Endothelial cell of umbilical vein (primary cell): Measurements from ENCODE around the gene XYLT1. TPM values are rescaled to one million over a fixed set of nuclear protein-coding genes. Genes with fewer than 3 reads are reported as not detected.

Experiments used
- BruUV-seq: library from RNA; stranded (reverse); fragments of 400-500 nt; replicated peaks from 2 replicates; lab custom pipeline; 2021; lab: Mats Ljungman, UMichigan
- CTCF ChIA-PET: fragments of 300-600, 350-600 bp; sonication (Branson Sonifier 250); formaldehyde crosslinking; loops from one replicate; lab custom pipeline; 2021; ENCODE audit warnings: antibody characterized with exemption, inconsistent platforms; lab: Charles Lee
- POLR2A ChIA-PET: fragments of 300-600, 350-600 bp; sonication (Branson Sonifier 250); formaldehyde crosslinking; loops from one replicate; lab custom pipeline; 2021; ENCODE audit warnings: antibody characterized with exemption, inconsistent platforms; lab: Charles Lee
- DNase-seq: peaks from one replicate; pipeline ENCODE4 v3.0.0-alpha.2; 2011; ENCODE audit warnings: low read depth, low spot score
- FAIRE-seq: peaks from 2 replicates; lab custom pipeline; 2011; peaks lifted over from hg19 to GRCh38; lab: Jason Lieb, UNC
- H2AFZ ChIP-seq: 2 replicates; pipeline ENCODE4 v1.6.0; 2012; ENCODE audit warnings: low read depth, low read length, control low read depth, inconsistent platforms
- H3K27ac ChIP-seq: 2 replicates; pipeline ENCODE4 v1.5.1; 2011; ENCODE audit warnings: low read depth, mild to moderate bottlenecking, control low read depth, low read length, moderate library complexity; ENCODE audit not compliant: insufficient read depth
- H3K27me3 ChIP-seq, 2 experiments: 2 replicates each; pipeline versions ENCODE4 v1.6.0 to v1.6.1; 2011; ENCODE audit warnings: low read length in 2 of 2, mixed read lengths in 1 of 2; ENCODE audit not compliant: control insufficient read depth in 2 of 2, insufficient read depth in 2 of 2
- H3K36me3 ChIP-seq, 2 experiments: 2 replicates in 1 of 2; 3 replicates in 1 of 2; pipeline ENCODE4 v1.5.1; 2011; ENCODE audit warnings: low read length in 2 of 2, mild to moderate bottlenecking in 1 of 2, moderate library complexity in 1 of 2; ENCODE audit not compliant: control insufficient read depth in 2 of 2, insufficient read depth in 2 of 2; ENCODE audit errors: extremely low read depth in 1 of 2
- H3K4me1 ChIP-seq: 3 replicates; pipeline ENCODE4 v1.5.1; 2011; ENCODE audit warnings: mild to moderate bottlenecking, low read length; ENCODE audit not compliant: control insufficient read depth, insufficient read depth; ENCODE audit errors: extremely low read depth
- H3K4me2 ChIP-seq: 2 replicates; pipeline ENCODE4 v1.6.1; 2011; ENCODE audit warnings: low read length, control low read depth, mixed read lengths; ENCODE audit not compliant: insufficient read depth
- H3K4me3 ChIP-seq, 3 experiments: fragments of 200-600 bp in 1 of 3; sonication (generic), shearing (Covaris generic) in 1 of 3; replicated peaks in 1 of 3; 2 replicates each; pipeline ENCODE4 v1.5.1; 2011 to 2016; ENCODE audit warnings: control low read depth in 3 of 3, low read length in 3 of 3, mild to moderate bottlenecking in 2 of 3, inconsistent platforms in 1 of 3, low read depth in 1 of 3, moderate library complexity in 1 of 3; ENCODE audit not compliant: insufficient read depth in 1 of 3
- H3K79me2 ChIP-seq: 2 replicates; pipeline ENCODE4 v1.6.0; 2012; ENCODE audit warnings: low read length, inconsistent platforms; ENCODE audit not compliant: control insufficient read depth, insufficient read depth
- H3K9ac ChIP-seq: replicated peaks from 2 replicates; pipeline ENCODE3; 2011; ENCODE audit warnings: low read length, control low read depth; ENCODE audit not compliant: insufficient read depth; ENCODE audit errors: extremely low read depth
- H3K9me1 ChIP-seq: replicated peaks from 3 replicates; pipeline ENCODE4 v1.6.0; 2011; ENCODE audit warnings: mild to moderate bottlenecking, low read length; ENCODE audit not compliant: control insufficient read depth, insufficient read depth; ENCODE audit errors: extremely low read depth
- H3K9me3 ChIP-seq: replicated peaks from 2 replicates; pipeline ENCODE4 v1.5.1; 2012; ENCODE audit warnings: low read length, inconsistent platforms; ENCODE audit not compliant: control insufficient read depth, insufficient read depth
- H4K20me1 ChIP-seq: replicated peaks from 2 replicates; pipeline ENCODE3; 2011; ENCODE audit warnings: mild to moderate bottlenecking, low read length; ENCODE audit not compliant: control insufficient read depth, insufficient read depth; ENCODE audit errors: extremely low read depth
- EZH2 ChIP-seq: IDR thresholded peaks from 2 replicates; pipeline ENCODE4 v1.6.1; 2012; ENCODE audit warnings: borderline replicate concordance, low read depth, mild to moderate bottlenecking, moderate library complexity, low read length, inconsistent platforms; ENCODE audit not compliant: severe bottlenecking
- FOS ChIP-seq: IDR thresholded peaks from 2 replicates; pipeline ENCODE4 v1.6.1; 2011; ENCODE audit warnings: mild to moderate bottlenecking, low read length, moderate library complexity, borderline replicate concordance; ENCODE audit not compliant: insufficient read depth
- GATA2 ChIP-seq: IDR thresholded peaks from 2 replicates; pipeline ENCODE4 v1.7.0; 2011; ENCODE audit warnings: low read depth, mild to moderate bottlenecking, moderate library complexity, mixed read lengths, low read length; ENCODE audit not compliant: insufficient read length, insufficient read depth
- JUN ChIP-seq: IDR thresholded peaks from 2 replicates; pipeline ENCODE4 v1.6.1; 2011; ENCODE audit warnings: borderline replicate concordance, low read depth; ENCODE audit not compliant: insufficient read length, insufficient read depth
- MYC ChIP-seq: IDR thresholded peaks from one replicate; pipeline ENCODE4 v1.6.1; 2011; ENCODE audit warnings: mild to moderate bottlenecking, low read depth, low read length
- POLR2A ChIP-seq: IDR thresholded peaks from 2 replicates; pipeline ENCODE4 v1.6.1; 2012; ENCODE audit warnings: low read depth, mild to moderate bottlenecking, control low read depth, low read length
- POLR2AphosphoS5 ChIP-seq: IDR thresholded peaks from 2 replicates; pipeline ENCODE4 v1.6.1; 2012; ENCODE audit warnings: low read depth, mild to moderate bottlenecking, control low read depth, low read length, moderate library complexity; ENCODE audit not compliant: insufficient read depth
- dilution Hi-C: fragments of 300-500 bp; cut with MboI; formaldehyde crosslinking; loops from one replicate; pipeline ENCODE4 v1.15.0; 2019; ENCODE audit warnings: low sequenced_read_pairs; ENCODE audit not compliant: extremely low pct_ligation_motif_present
- intact Hi-C: fragments of 100-400 bp; cut with micrococcal nuclease; formaldehyde crosslinking; loops from one replicate; pipeline ENCODE4 v1.10.0; 2022
- polyA plus RNA-seq, 4 experiments: library from polyadenylated mRNA; depleted of rRNA in 3 of 4; stranded (reverse) in 3 of 4; unstranded in 1 of 4; fragments of >200 nt; gene quantifications; 2 replicates each; pipeline versions ENCODE4 v1.2.1 to v1.2.3, GENCODE V29; 2011 to 2012; ENCODE audit warnings: missing spikeins in 1 of 4
- total RNA-seq: library from RNA; stranded (reverse); gene quantifications from 2 replicates; pipeline ENCODE4 v1.2.3, GENCODE V29; 2021
- TF ChIP-seq, protein P1 (sequence below), 2 donors: IDR thresholded peaks; 1 replicate in 1 of 2; 2 replicates in 1 of 2; pipeline ENCODE4 v1.5.1; 2011; ENCODE audit warnings: low read length in 2 of 2, mild to moderate bottlenecking in 2 of 2, moderate library complexity in 2 of 2, control low read depth in 1 of 2, inconsistent platforms in 1 of 2, low read depth in 1 of 2; ENCODE audit not compliant: insufficient read depth in 1 of 2; ENCODE audit errors: extremely low read depth in 1 of 2
- TF ChIP-seq, protein P2 (sequence below): IDR thresholded peaks from 2 replicates; pipeline ENCODE4 v1.6.1; 2011; ENCODE audit not compliant: insufficient read depth, insufficient read length

XYLT1 gene
- total and polyA plus RNA-seq, 2 donors (not counting 3 experiments of a cell fraction or from before 2014, with no cell fraction given): 0.63 to 2.9 TPM

DNA sequence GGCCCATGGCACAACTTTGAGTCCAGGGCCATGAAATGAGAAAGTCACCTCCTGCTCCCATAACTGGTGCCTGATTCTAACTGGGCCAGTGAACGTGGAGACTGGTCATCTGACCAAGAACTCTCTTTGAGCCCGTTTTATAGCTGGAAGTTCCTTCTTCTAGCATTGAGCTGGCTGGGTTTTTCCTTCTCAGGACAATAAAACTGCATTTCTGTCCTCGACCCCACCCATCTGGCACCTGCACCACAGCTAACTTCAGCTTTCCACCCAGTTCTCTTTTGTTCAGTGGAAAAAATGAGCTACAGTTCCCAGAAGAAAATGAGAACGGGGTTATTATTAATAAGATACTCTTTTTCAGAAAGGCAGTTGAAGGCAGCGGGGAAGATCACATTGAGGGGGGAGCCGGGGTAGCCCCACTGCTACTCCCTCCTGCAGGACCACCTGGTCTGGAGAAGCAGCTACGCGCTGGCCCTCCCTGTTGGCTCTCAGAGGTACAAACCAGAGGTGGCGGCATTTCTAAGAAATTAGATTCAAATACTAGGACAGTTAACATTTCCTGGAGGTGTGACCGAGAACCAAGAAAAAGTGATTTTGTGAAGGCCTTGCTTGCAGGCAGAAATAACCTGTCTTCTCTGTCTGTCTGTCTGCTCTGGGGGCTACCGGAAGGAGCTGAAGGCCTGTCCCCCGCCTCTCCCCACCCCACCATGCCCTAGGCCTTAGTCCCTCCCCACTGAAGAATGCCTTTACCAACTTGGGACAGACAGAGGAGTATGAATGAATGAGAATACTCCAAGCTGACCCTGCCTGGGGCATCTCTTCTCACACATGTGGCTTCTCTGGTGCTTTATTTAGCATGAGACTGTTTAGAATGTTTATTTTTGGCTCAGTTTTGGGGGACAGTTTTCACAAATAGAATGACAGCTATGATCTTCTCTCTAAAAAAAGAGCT lies 123.9 kb downstream of the XYLT1 start:
- intact Hi-C loops: no loop called here
- ChIA-PET POLR2A (no interaction called here), CTCF (no interaction called here)
- no peaks in the 10 kb centered on the region for H3K9me3 ChIP-seq
- H4K20me1 ChIP-seq: no peaks in the 10 kb centered on the region
- DNase-seq: no peak
- TF ChIP-seq, protein P1, sequence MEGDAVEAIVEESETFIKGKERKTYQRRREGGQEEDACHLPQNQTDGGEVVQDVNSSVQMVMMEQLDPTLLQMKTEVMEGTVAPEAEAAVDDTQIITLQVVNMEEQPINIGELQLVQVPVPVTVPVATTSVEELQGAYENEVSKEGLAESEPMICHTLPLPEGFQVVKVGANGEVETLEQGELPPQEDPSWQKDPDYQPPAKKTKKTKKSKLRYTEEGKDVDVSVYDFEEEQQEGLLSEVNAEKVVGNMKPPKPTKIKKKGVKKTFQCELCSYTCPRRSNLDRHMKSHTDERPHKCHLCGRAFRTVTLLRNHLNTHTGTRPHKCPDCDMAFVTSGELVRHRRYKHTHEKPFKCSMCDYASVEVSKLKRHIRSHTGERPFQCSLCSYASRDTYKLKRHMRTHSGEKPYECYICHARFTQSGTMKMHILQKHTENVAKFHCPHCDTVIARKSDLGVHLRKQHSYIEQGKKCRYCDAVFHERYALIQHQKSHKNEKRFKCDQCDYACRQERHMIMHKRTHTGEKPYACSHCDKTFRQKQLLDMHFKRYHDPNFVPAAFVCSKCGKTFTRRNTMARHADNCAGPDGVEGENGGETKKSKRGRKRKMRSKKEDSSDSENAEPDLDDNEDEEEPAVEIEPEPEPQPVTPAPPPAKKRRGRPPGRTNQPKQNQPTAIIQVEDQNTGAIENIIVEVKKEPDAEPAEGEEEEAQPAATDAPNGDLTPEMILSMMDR (IDR thresholded peaks at IDR 0.05; ENCODE audit: extremely low read depth in 1 of 2, insufficient read depth in 1 of 2, low read depth in 1 of 2, low read length in 2 of 2): no peak
- TF ChIP-seq JUN (no peak), GATA2 (no peak), FOS (no peak), MYC (no peak), EZH2 (no peak), POLR2AphosphoS5 (no peak), POLR2A (no peak)
- TF ChIP-seq, protein P2, sequence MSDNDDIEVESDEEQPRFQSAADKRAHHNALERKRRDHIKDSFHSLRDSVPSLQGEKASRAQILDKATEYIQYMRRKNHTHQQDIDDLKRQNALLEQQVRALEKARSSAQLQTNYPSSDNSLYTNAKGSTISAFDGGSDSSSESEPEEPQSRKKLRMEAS: no peak
- no peak overlapping the region for H3K27ac ChIP-seq
- BruUV-seq: no TSS peak
- H3K27me3 ChIP-seq: no peaks in the 10 kb centered on the region
- no peak overlapping the region for H3K4me3 ChIP-seq
- no peaks in the 10 kb centered on the region for H3K79me2 ChIP-seq
- no peaks in the 10 kb centered on the region for H3K4me1 ChIP-seq
- H3K36me3 ChIP-seq: no peaks in the 10 kb centered on the region
- no peak overlapping the region for H2AFZ ChIP-seq
- H3K4me2 ChIP-seq: no peak overlapping the region
- dilution Hi-C loops: no loop called here
- no peaks in the 10 kb centered on the region for H3K9me1 ChIP-seq
- no peak for FAIRE-seq
- no peak overlapping the region for H3K9ac ChIP-seq
